Stimulated activated CD4-positive, alpha-beta T cell treated with anti-CD3 and anti-CD28 coated beads, Interleukin-4, amount 100 ng/mL, for 4 hours (primary cell): ENCODE data around the gene AMACR.
"Not testable (repeated sequence)": the region's sequence is repeated elsewhere in the genome, so short reads cannot be mapped to it uniquely, and the experiment has no call there.

Experiments
- DNase-seq, 2 experiments: peaks; one replicate each; pipeline ENCODE4 v3.0.0-alpha.2; 2020

Gene AMACR

GRCh38 chr5:34035756-34036155 is 27.9 kb upstream of the AMACR start:
- no peak for DNase-seq

GRCh38 chr5:34034534-34035327 is 26.9 kb upstream of the AMACR start:
- DNase-seq = no peak

GRCh38 chr5:34031966-34032365 is 24.1 kb upstream of the AMACR start:
- no peak for DNase-seq

GRCh38 chr5:34031117-34031516 is 23.3 kb upstream of the AMACR start:
- DNase-seq = no peak

GRCh38 chr5:34030585-34030984 is 22.7 kb upstream of the AMACR start:
- DNase-seq = not testable (repeated sequence)

GRCh38 chr5:34030048-34030447 is 22.2 kb upstream of the AMACR start:
- DNase-seq = no peak

GRCh38 chr5:34028349-34028748 is 20.5 kb upstream of the AMACR start:
- DNase-seq = no peak

GRCh38 chr5:34026089-34026761 is 18.4 kb upstream of the AMACR start:
- no peak for DNase-seq

- DNase-seq = no peak
These were observed 14.4 kb upstream of the AMACR start for GRCh38 chr5:34022121-34022705.

- DNase-seq = no peak
These were observed 13.5 kb upstream of the AMACR start for GRCh38 chr5:34021334-34021733.

GRCh38 chr5:34020726-34021125 is 12.9 kb upstream of the AMACR start:
- no peak for DNase-seq

- DNase-seq = no peak
These were observed 9.4 kb upstream of the AMACR start for GRCh38 chr5:34017254-34017653.

- DNase-seq = no peak
These were observed 8.9 kb upstream of the AMACR start for GRCh38 chr5:34016750-34017149.

- DNase-seq = no peak
These were observed 8.4 kb upstream of the AMACR start for GRCh38 chr5:34016222-34016621.

- no peak for DNase-seq
These were observed 7.4 kb upstream of the AMACR start for GRCh38 chr5:34015120-34015822.

- DNase-seq = no peak
These were observed 6.8 kb upstream of the AMACR start for GRCh38 chr5:34014626-34015025.

GRCh38 chr5:34013547-34013946 is 5.7 kb upstream of the AMACR start:
- no peak for DNase-seq

- DNase-seq = no peak
These were observed 4.9 kb upstream of the AMACR start for GRCh38 chr5:34012791-34013190.

- DNase-seq = no peak
These were observed 3.7 kb upstream of the AMACR start for GRCh38 chr5:34011536-34011935.

- DNase-seq = not testable (repeated sequence)
These were observed 2.3 kb upstream of the AMACR start for GRCh38 chr5:34010146-34010545.

- no peak for DNase-seq
These were observed 1.8 kb upstream of the AMACR start for GRCh38 chr5:34009610-34010009.

- DNase-seq = no peak
These were observed 952 bp upstream of the AMACR start for GRCh38 chr5:34008802-34009201.

GRCh38 chr5:34007201-34007620 is 639 bp downstream of the AMACR start:
- DNase-seq = no peak

- DNase-seq = no peak
These were observed 2.2 kb downstream of the AMACR start for GRCh38 chr5:34005681-34006080.
